GM12878 (cell line): ENCODE data around the gene TSPAN31. TPM values are rescaled to one million over a fixed set of nuclear protein-coding genes. Genes with fewer than 3 reads are reported as not detected.

Experiments used
- EED ChIP-seq: sonication (generic); IDR thresholded peaks from 2 replicates; pipeline ENCODE4 v1.6.1; 2016; ENCODE audit warnings: antibody characterized with exemption, low read depth
- HCFC1 ChIP-seq: fragments of 150-350 bp; IDR thresholded peaks from 2 replicates; pipeline ENCODE4 v1.6.1; 2014; ENCODE audit warnings: low read length
- KDM1A ChIP-seq: fragments of 200-600 bp; sonication (generic); IDR thresholded peaks from 2 replicates; pipeline ENCODE4 v1.6.1; 2016; ENCODE audit warnings: borderline replicate concordance
- MTA3 ChIP-seq: IDR thresholded peaks from 2 replicates; pipeline ENCODE4 v1.6.1; 2012; ENCODE audit warnings: low read length, inconsistent platforms, borderline replicate concordance
- NFYB ChIP-seq: IDR thresholded peaks from 2 replicates; pipeline ENCODE4 v1.6.1; 2011; ENCODE audit warnings: low read depth, mild to moderate bottlenecking, low read length, improper control_type of control experiment, moderate library complexity; ENCODE audit not compliant: insufficient read depth
- NR2C1 ChIP-seq: fragments of 450-650 bp; IDR thresholded peaks from 2 replicates; pipeline ENCODE4 v1.6.1; 2017; ENCODE audit warnings: antibody characterized with exemption, mild to moderate bottlenecking, moderate library complexity
- RELA ChIP-seq: fragments of 450-650 bp; IDR thresholded peaks from 2 replicates; pipeline ENCODE4 v1.8.0; 2014; ENCODE audit warnings: borderline replicate concordance; ENCODE audit not compliant: partially characterized antibody
- polyA plus RNA-seq, 11 experiments: library from polyadenylated mRNA; depleted of rRNA in 4 of 11; unstranded in 6 of 11; stranded (reverse) in 5 of 11; fragments of >200 nt; fragmentation: Nextera tagmentation in 4 of 11; fragmentation: Illumina TruSeq in 1 of 11; extraction: Ambion mirVana in 4 of 11; extraction: Trizol in 1 of 11; gene quantifications; 1 replicate in 1 of 11; 2 replicates in 10 of 11; pipeline versions ENCODE4 v1.2.1 to v1.2.3, GENCODE V29; 2011 to 2016; ENCODE audit warnings: inconsistent platforms in 2 of 11, missing spikeins in 2 of 11, low read depth in 1 of 11
- total RNA-seq, 4 experiments: library from RNA; depleted of rRNA in 3 of 4; stranded (reverse); fragments of >200 nt in 3 of 4; fragmentation: Illumina TruSeq in 1 of 4; extraction: Trizol in 1 of 4; gene quantifications; 2 replicates each; pipeline versions ENCODE4 v1.2.1 to v1.2.3, GENCODE V29; 2013 to 2021
- TF ChIP-seq, protein P1 (sequence below): fragments of 450-650 bp; formaldehyde crosslinking; IDR thresholded peaks from 2 replicates; pipeline ENCODE4 v1.4.0; 2022; ENCODE audit warnings: mild to moderate bottlenecking, moderate library complexity
- TF ChIP-seq, protein P2 (sequence below): fragments of 450-650 bp; IDR thresholded peaks from 2 replicates; pipeline ENCODE4 v1.6.1; 2018; ENCODE audit warnings: mild to moderate bottlenecking, low read depth, moderate library complexity; ENCODE audit not compliant: partially characterized antibody
- TF ChIP-seq, protein P3 (sequence below): fragments of 150-350 bp; IDR thresholded peaks from 2 replicates; pipeline ENCODE4 v1.6.1; 2016; ENCODE audit warnings: low read depth, low read length
- TF ChIP-seq, protein P4 (sequence below): fragments of 450-650 bp; conservative IDR thresholded peaks from 2 replicates; pipeline ENCODE4 v1.6.1; 2017; ENCODE audit warnings: mild to moderate bottlenecking, moderate library complexity
- TF ChIP-seq, protein P5 (sequence below), 3 experiments: IDR thresholded peaks in 2 of 3; conservative IDR thresholded peaks in 1 of 3; 2 replicates each; pipeline ENCODE4 v1.5.1; 2011; ENCODE audit warnings: low read depth in 3 of 3, low read length in 3 of 3, mild to moderate bottlenecking in 3 of 3, control low read depth in 2 of 3, moderate library complexity in 2 of 3, inconsistent platforms in 1 of 3, mixed read lengths in 1 of 3; ENCODE audit not compliant: control insufficient read depth in 2 of 3, insufficient read depth in 1 of 3; ENCODE audit errors: extremely low read depth in 1 of 3

The TSPAN31 gene
- total and polyA plus RNA-seq, 10 of the 15 experiments (the other 5 are each of a cell fraction or from before 2014, with no cell fraction given) = 11.8 to 32.2 (median 24.7) TPM

DNA sequence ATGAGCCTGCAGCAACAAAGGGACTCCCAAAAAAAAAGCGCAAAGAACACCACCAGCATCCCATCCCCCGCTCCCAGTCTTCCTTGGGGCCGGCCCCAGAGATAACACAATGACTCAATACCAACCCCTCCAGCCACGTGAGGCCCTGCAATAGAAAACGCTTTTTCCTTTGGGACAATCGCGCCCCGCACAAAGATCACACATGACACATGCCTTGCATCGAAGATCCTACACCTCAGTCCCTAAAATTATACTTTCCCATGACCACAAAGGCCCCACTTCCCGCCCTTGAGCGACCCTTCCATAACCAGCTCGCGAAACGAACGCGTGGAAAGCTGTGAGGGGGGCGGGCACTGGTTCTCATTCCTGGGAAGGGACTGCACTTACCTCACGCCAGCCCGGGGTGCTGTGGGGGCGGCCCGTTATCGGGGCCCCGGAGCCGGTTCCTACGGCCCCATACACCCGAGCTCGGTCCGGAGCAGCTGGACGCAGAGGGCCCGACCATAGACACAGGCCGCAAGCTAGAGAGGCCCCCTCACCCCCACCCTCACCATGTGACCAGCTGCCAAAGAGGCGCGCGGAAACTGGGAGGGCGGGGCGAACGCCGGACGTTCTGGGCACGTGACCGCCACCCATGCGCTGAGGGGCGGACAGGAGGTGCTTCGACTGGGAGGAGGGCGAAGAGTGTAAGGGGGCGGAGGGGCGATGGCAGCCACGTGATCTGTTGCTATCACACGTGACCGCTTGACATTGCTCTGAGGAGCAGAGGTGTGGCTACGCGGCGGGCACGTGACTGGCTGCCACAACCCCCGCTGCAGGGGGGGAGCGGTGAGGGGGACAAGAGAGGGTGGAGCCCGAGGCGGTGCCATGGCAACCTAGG is 7.2 kb downstream of the TSPAN31 start, which contains the start of gene CDK4 (continued):
- TF ChIP-seq, protein P1, sequence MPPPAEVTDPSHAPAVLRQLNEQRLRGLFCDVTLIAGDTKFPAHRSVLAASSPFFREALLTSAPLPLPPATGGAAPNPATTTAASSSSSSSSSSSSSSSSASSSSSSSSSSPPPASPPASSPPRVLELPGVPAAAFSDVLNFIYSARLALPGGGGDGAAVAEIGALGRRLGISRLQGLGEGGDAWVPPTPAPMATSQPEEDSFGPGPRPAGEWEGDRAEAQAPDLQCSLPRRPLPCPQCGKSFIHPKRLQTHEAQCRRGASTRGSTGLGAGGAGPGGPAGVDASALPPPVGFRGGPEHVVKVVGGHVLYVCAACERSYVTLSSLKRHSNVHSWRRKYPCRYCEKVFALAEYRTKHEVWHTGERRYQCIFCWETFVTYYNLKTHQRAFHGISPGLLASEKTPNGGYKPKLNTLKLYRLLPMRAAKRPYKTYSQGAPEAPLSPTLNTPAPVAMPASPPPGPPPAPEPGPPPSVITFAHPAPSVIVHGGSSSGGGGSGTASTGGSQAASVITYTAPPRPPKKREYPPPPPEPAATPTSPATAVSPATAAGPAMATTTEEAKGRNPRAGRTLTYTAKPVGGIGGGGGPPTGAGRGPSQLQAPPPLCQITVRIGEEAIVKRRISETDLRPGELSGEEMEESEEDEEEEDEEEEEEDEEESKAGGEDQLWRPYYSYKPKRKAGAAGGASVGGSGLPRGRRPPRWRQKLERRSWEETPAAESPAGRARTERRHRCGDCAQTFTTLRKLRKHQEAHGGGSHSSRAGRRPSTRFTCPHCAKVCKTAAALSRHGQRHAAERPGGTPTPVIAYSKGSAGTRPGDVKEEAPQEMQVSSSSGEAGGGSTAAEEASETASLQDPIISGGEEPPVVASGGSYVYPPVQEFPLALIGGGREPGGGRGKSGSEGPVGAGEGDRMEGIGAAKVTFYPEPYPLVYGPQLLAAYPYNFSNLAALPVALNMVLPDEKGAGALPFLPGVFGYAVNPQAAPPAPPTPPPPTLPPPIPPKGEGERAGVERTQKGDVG = no peak
- TF ChIP-seq, protein P2, sequence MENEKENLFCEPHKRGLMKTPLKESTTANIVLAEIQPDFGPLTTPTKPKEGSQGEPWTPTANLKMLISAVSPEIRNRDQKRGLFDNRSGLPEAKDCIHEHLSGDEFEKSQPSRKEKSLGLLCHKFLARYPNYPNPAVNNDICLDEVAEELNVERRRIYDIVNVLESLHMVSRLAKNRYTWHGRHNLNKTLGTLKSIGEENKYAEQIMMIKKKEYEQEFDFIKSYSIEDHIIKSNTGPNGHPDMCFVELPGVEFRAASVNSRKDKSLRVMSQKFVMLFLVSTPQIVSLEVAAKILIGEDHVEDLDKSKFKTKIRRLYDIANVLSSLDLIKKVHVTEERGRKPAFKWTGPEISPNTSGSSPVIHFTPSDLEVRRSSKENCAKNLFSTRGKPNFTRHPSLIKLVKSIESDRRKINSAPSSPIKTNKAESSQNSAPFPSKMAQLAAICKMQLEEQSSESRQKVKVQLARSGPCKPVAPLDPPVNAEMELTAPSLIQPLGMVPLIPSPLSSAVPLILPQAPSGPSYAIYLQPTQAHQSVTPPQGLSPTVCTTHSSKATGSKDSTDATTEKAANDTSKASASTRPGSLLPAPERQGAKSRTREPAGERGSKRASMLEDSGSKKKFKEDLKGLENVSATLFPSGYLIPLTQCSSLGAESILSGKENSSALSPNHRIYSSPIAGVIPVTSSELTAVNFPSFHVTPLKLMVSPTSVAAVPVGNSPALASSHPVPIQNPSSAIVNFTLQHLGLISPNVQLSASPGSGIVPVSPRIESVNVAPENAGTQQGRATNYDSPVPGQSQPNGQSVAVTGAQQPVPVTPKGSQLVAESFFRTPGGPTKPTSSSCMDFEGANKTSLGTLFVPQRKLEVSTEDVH = no peak
- TF ChIP-seq, protein P3, sequence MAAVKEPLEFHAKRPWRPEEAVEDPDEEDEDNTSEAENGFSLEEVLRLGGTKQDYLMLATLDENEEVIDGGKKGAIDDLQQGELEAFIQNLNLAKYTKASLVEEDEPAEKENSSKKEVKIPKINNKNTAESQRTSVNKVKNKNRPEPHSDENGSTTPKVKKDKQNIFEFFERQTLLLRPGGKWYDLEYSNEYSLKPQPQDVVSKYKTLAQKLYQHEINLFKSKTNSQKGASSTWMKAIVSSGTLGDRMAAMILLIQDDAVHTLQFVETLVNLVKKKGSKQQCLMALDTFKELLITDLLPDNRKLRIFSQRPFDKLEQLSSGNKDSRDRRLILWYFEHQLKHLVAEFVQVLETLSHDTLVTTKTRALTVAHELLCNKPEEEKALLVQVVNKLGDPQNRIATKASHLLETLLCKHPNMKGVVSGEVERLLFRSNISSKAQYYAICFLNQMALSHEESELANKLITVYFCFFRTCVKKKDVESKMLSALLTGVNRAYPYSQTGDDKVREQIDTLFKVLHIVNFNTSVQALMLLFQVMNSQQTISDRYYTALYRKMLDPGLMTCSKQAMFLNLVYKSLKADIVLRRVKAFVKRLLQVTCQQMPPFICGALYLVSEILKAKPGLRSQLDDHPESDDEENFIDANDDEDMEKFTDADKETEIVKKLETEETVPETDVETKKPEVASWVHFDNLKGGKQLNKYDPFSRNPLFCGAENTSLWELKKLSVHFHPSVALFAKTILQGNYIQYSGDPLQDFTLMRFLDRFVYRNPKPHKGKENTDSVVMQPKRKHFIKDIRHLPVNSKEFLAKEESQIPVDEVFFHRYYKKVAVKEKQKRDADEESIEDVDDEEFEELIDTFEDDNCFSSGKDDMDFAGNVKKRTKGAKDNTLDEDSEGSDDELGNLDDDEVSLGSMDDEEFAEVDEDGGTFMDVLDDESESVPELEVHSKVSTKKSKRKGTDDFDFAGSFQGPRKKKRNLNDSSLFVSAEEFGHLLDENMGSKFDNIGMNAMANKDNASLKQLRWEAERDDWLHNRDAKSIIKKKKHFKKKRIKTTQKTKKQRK = no peak
- TF ChIP-seq KDM1A (no peak), NFYB (0 out of 2 replicates have a peak, but pooled peaks have one; percentile 60), MTA3 (no peak), RELA (peak; percentile 99), EED (no peak), HCFC1 (peak; percentile 61), NR2C1 (0 out of 2 replicates have a peak, but pooled peaks have one; percentile 9)
- TF ChIP-seq, protein P4, sequence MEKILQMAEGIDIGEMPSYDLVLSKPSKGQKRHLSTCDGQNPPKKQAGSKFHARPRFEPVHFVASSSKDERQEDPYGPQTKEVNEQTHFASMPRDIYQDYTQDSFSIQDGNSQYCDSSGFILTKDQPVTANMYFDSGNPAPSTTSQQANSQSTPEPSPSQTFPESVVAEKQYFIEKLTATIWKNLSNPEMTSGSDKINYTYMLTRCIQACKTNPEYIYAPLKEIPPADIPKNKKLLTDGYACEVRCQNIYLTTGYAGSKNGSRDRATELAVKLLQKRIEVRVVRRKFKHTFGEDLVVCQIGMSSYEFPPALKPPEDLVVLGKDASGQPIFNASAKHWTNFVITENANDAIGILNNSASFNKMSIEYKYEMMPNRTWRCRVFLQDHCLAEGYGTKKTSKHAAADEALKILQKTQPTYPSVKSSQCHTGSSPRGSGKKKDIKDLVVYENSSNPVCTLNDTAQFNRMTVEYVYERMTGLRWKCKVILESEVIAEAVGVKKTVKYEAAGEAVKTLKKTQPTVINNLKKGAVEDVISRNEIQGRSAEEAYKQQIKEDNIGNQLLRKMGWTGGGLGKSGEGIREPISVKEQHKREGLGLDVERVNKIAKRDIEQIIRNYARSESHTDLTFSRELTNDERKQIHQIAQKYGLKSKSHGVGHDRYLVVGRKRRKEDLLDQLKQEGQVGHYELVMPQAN = peak; percentile 90
- TF ChIP-seq, protein P5, sequence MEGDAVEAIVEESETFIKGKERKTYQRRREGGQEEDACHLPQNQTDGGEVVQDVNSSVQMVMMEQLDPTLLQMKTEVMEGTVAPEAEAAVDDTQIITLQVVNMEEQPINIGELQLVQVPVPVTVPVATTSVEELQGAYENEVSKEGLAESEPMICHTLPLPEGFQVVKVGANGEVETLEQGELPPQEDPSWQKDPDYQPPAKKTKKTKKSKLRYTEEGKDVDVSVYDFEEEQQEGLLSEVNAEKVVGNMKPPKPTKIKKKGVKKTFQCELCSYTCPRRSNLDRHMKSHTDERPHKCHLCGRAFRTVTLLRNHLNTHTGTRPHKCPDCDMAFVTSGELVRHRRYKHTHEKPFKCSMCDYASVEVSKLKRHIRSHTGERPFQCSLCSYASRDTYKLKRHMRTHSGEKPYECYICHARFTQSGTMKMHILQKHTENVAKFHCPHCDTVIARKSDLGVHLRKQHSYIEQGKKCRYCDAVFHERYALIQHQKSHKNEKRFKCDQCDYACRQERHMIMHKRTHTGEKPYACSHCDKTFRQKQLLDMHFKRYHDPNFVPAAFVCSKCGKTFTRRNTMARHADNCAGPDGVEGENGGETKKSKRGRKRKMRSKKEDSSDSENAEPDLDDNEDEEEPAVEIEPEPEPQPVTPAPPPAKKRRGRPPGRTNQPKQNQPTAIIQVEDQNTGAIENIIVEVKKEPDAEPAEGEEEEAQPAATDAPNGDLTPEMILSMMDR (IDR thresholded peaks at IDR 0.05 in 2 of 3, conservative IDR thresholded peaks at IDR 0.05 in 1 of 3; ENCODE audit: control insufficient read depth in 2 of 3, extremely low read depth in 1 of 3, insufficient read depth in 1 of 3, low read depth in 3 of 3, low read length in 3 of 3) = no peak
